IPS-20b (cell line): ENCODE results near the gene ECE2.

Source experiments
- H3K27ac ChIP-seq: one replicate; pipeline ENCODE4 v1.5.1; 2013; ENCODE audit warnings: low read length
- H3K27me3 ChIP-seq: 2 replicates; pipeline ENCODE4 v1.6.1; 2013; ENCODE audit warnings: mild to moderate bottlenecking, low read length, inconsistent platforms; ENCODE audit not compliant: insufficient read depth
- H3K36me3 ChIP-seq: 2 replicates; pipeline ENCODE4 v1.6.1; 2013; ENCODE audit warnings: low read depth, mild to moderate bottlenecking, inconsistent platforms, low read length, moderate library complexity; ENCODE audit not compliant: insufficient read depth
- H3K4me1 ChIP-seq: 2 replicates; pipeline ENCODE4 v1.6.1; 2013; ENCODE audit warnings: mild to moderate bottlenecking, control low read depth, inconsistent platforms, low read length, moderate library complexity; ENCODE audit not compliant: insufficient read depth
- H3K4me3 ChIP-seq: 2 replicates; pipeline ENCODE4 v1.5.1; 2013; ENCODE audit warnings: mild to moderate bottlenecking, low read length, inconsistent platforms
- H3K9ac ChIP-seq: 2 replicates; pipeline ENCODE4 v1.6.1; 2013; ENCODE audit warnings: low read depth, mild to moderate bottlenecking, inconsistent platforms, low read length, moderate library complexity
- H3K9me3 ChIP-seq: 2 replicates; pipeline ENCODE4 v1.6.1; 2013; ENCODE audit warnings: mild to moderate bottlenecking, low read depth, low read length, inconsistent platforms; ENCODE audit not compliant: insufficient read depth

ECE2 gene

GRCh38 chr3:184306341-184306972 is 30.6 kb downstream of the ECE2 start:
- Histone ChIP-seq H3K27ac (no peak overlapping the region), H3K4me1 (no peaks in the 10 kb centered on the region), H3K27me3 (no peaks in the 10 kb centered on the region), H3K4me3 (no peak overlapping the region), H3K9ac (no peak overlapping the region), H3K36me3 (peaks cover 78% of the 10 kb centered on the region), H3K9me3 (no peaks in the 10 kb centered on the region)

- Histone ChIP-seq H3K9me3 (no peaks in the 10 kb centered on the region), H3K4me3 (no peak overlapping the region), H3K4me1 (no peaks in the 10 kb centered on the region), H3K36me3 (peaks cover 63% of the 10 kb centered on the region), H3K27ac (no peak overlapping the region), H3K9ac (no peak overlapping the region), H3K27me3 (no peaks in the 10 kb centered on the region)
Measured at GRCh38 chr3:184307915-184308314, 32.1 kb downstream of the ECE2 start.

DNA sequence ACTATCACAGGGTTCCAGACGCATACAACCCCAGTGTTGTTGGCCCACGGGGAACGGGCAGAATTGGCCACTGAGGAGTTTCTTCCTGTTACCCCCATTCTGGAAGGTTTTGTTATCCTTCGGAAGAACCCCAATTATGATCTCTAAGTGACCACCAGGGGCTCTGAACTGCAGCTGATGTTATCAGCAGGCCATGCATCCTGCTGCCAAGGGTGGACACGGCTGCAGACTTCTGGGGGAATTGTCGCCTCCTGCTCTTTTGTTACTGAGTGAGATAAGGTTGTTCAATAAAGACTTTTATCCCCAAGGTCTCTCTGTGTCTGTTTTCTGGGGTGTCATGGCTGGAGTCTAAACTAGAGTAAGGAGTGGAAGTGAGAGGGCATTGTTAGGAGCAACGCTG is 32.9 kb downstream of the ECE2 start:
- Histone ChIP-seq H3K4me1 (no peaks in the 10 kb centered on the region), H3K9me3 (no peaks in the 10 kb centered on the region), H3K4me3 (no peak overlapping the region), H3K27me3 (no peaks in the 10 kb centered on the region), H3K9ac (no peak overlapping the region), H3K36me3 (peaks cover 55% of the 10 kb centered on the region), H3K27ac (no peak overlapping the region)

DNA sequence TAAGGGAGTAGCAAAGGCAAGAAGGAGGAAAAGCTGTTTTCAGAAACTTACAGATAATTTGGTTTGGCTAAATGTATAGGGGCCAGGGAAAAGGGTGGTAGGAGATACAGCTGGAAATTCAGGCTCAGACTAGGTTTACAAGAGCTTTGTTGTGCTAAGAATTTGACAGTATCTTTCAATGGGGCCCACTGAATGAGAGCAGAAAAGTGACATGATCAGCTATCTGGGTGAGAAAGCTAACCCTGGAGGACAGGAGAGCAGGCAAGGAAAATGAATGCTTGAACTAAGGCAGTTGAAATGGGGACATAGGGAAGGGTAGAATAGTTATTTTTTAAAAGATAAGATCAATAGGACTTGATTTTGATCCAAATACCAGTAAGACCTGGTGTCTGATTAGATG is 35.8 kb downstream of the ECE2 start:
- H3K27ac ChIP-seq: no peak overlapping the region
- no peaks in the 10 kb centered on the region for H3K27me3 ChIP-seq
- H3K4me3 ChIP-seq: no peak overlapping the region
- peaks cover 33% of the 10 kb centered on the region for H3K36me3 ChIP-seq
- no peak overlapping the region for H3K9ac ChIP-seq
- no peaks in the 10 kb centered on the region for H3K4me1 ChIP-seq
- no peaks in the 10 kb centered on the region for H3K9me3 ChIP-seq

DNA sequence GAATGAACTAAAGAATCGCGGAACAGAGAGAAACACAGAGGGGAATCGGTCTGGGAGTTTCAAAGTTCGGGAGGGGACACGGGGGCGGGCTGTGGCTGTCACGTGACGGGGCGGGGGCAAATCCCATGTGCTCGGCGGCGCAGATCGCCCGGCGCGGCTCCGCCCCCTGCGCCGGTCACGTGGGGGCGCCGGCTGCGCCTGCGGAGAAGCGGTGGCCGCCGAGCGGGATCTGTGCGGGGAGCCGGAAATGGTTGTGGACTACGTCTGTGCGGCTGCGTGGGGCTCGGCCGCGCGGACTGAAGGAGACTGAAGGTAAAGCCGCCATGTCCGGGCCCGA is 38.5 kb downstream of the ECE2 start, which contains the start of gene EIF4G1:
EIF4G1 (plus strand) TSS at position 244 of the 337 bp plus-strand sequence. CDS start 1,191 bp downstream, outside the sequence.
- H3K4me1 ChIP-seq: no peaks in the 10 kb centered on the region
- peak within 1 kb of the TSS; percentile 97 for H3K4me3 ChIP-seq
- H3K27me3 ChIP-seq: no peaks in the 10 kb centered on the region
- H3K27ac ChIP-seq: peak within 1 kb of the TSS; percentile 84
- H3K36me3 ChIP-seq: peaks cover 33% of the 10 kb centered on the region
- no peaks in the 10 kb centered on the region for H3K9me3 ChIP-seq
- peak within 1 kb of the TSS; percentile 94 for H3K9ac ChIP-seq

DNA sequence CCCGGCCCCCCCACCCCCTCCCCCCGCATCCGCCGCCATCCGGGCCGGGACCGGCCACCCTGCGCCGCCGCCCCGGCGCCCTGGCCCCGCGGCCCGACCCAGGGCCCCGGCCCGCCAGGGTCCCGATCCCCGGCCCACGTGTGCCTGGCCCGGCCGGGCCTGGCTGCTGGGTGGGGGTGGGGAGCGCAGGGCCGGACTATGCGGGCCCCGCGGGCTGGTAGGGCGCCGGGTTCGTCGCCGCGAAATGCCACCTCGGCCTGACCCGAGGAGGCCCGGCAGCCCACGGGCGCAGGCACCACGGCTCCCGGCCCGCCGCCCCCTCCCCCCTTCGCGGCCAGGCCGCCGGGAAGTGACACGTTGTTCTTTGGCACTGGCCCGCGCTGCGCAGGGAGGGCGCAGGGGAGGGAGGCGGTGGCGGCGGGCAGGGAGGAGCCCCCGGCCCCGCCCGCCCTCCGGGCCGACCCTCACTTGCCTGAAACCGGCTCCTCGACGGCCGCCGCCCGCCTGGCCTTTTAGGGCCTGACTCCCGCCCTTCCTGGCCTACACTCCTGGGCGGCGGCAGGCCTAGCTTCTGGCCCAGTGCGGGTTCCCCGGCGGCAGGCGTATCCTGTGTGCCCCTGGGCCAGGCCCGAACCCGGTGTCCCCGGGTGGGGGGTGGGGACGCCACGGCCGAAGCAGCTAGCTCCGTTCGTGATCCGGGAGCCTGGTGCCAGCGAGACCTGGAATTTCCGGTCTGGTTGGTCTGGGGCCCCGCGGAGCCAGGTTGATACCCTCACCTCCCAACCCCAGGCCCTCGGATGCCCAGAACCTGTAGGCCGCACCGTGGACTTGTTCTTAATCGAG is 39.1 kb downstream of the ECE2 start:
- peak overlapping the region; percentile 84 for H3K27ac ChIP-seq
- H3K4me3 ChIP-seq: peak overlapping the region; percentile 97
- H3K36me3 ChIP-seq: peaks cover 38% of the 10 kb centered on the region
- peak overlapping the region; percentile 94 for H3K9ac ChIP-seq
- H3K27me3 ChIP-seq: no peaks in the 10 kb centered on the region
- H3K9me3 ChIP-seq: no peaks in the 10 kb centered on the region
- no peaks in the 10 kb centered on the region for H3K4me1 ChIP-seq

- H3K4me1 ChIP-seq: no peaks in the 10 kb centered on the region
- no peaks in the 10 kb centered on the region for H3K27me3 ChIP-seq
- peak overlapping the region; percentile 94 for H3K9ac ChIP-seq
- peak overlapping the region; percentile 84 for H3K27ac ChIP-seq
- peak overlapping the region; percentile 97 for H3K4me3 ChIP-seq
- H3K9me3 ChIP-seq: no peaks in the 10 kb centered on the region
- peaks cover 44% of the 10 kb centered on the region for H3K36me3 ChIP-seq
Measured at GRCh38 chr3:184315543-184315867, 39.7 kb downstream of the ECE2 start.

DNA sequence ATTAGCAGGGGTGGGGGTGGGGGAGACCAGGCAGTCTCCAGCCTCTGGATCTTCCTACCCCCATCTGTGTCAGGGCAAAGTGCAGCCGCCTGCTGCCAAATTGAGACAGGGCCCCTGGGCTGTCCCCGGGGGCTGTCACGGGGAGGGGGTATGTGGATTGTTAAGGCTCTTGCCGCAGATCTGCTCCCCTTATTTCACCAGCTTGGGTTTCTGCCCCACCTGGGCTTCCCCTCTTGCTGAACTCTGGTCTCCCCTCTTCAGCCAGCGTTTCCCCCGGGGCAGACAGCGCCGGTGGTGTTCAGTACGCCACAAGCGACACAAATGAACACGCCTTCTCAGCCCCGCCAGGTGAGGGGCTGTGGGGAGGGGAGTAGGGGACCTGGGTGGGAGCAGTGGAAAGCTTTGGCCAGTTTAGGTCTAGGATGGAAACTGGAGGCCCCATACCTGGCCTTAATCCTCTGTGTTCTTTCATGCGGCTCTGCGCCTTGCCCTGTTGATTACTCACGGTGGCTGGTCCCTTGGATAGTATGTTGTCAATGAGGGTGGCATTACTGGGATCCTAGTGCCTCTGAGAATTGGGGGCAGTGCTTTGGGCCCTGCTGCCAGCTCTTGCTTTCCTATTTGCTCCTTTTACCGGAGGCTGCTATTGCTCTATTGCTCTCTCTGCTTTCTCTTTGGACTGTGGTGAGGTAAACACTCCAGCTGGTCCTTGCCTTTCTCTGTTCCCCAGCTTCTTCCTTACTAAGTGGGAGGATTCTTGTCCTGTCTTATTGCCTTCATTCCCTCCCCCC is 40.2 kb downstream of the ECE2 start:
- H3K9me3 ChIP-seq: no peaks in the 10 kb centered on the region
- peak overlapping the region; percentile 94; the same call in 1 of the 2 replicates for H3K9ac ChIP-seq
- H3K36me3 ChIP-seq: peaks cover 49% of the 10 kb centered on the region
- H3K27ac ChIP-seq: no peak overlapping the region
- H3K27me3 ChIP-seq: no peaks in the 10 kb centered on the region
- peak overlapping the region; percentile 97 for H3K4me3 ChIP-seq
- H3K4me1 ChIP-seq: no peaks in the 10 kb centered on the region

GRCh38 chr3:184316792-184317191 is 41.0 kb downstream of the ECE2 start:
- no peaks in the 10 kb centered on the region for H3K27me3 ChIP-seq
- peaks cover 57% of the 10 kb centered on the region for H3K36me3 ChIP-seq
- H3K27ac ChIP-seq: no peak overlapping the region
- no peaks in the 10 kb centered on the region for H3K9me3 ChIP-seq
- H3K4me3 ChIP-seq: peak overlapping the region; percentile 97; the same call in 1 of the 2 replicates
- peak overlapping the region; percentile 94; the same call in 1 of the 2 replicates for H3K9ac ChIP-seq
- H3K4me1 ChIP-seq: no peaks in the 10 kb centered on the region

- H3K9me3 ChIP-seq: no peaks in the 10 kb centered on the region
- no peaks in the 10 kb centered on the region for H3K4me1 ChIP-seq
- 0 out of 2 replicates have a peak overlapping the region, but pooled peaks have one; percentile 97 for H3K4me3 ChIP-seq
- peak overlapping the region; percentile 94; the same call in 1 of the 2 replicates for H3K9ac ChIP-seq
- H3K27ac ChIP-seq: no peak overlapping the region
- H3K36me3 ChIP-seq: peaks cover 61% of the 10 kb centered on the region
- no peaks in the 10 kb centered on the region for H3K27me3 ChIP-seq
Measured at GRCh38 chr3:184317201-184317600, 41.4 kb downstream of the ECE2 start.

- H3K9me3 ChIP-seq: no peaks in the 10 kb centered on the region
- H3K4me1 ChIP-seq: no peaks in the 10 kb centered on the region
- H3K27me3 ChIP-seq: no peaks in the 10 kb centered on the region
- H3K9ac ChIP-seq: no peak overlapping the region
- no peak overlapping the region for H3K27ac ChIP-seq
- H3K36me3 ChIP-seq: peaks cover 89% of the 10 kb centered on the region
- no peak overlapping the region for H3K4me3 ChIP-seq
Measured at GRCh38 chr3:184320104-184320445, 44.3 kb downstream of the ECE2 start.
